Adrenal gland (tissue), 12 donors: ENCODE results near the gene LRRC1. TPM values are rescaled to one million over a fixed set of nuclear protein-coding genes. Genes with fewer than 3 reads are reported as not detected.

Experiments
- DNase-seq, 7 donors: peaks; one replicate each; pipeline ENCODE4 v3.0.0-alpha.2; 2019 to 2020
- H3K27ac ChIP-seq, 5 donors: fragments of 200-600 bp; sonication (generic) in 4 of 5; 1 replicate in 3 of 5; 2 replicates in 2 of 5; pipeline versions ENCODE4 v1.5.1 to v1.8.0; 2016 to 2020; ENCODE audit warnings: mild to moderate bottlenecking in 1 of 5
- H3K27me3 ChIP-seq: fragments of 200-600 bp; 2 replicates; pipeline ENCODE4 v1.8.0; 2021
- H3K36me3 ChIP-seq, 2 donors: fragments of 200-600 bp; replicated peaks in 1 of 2; 1 replicate in 1 of 2; 2 replicates in 1 of 2; pipeline versions ENCODE4 v1.5.1 to v1.8.0; 2018 to 2022
- H3K4me1 ChIP-seq, 2 donors: fragments of 200-600 bp; replicated peaks in 1 of 2; 1 replicate in 1 of 2; 2 replicates in 1 of 2; pipeline versions ENCODE4 v1.5.1 to v1.8.0; 2018 to 2021
- H3K4me3 ChIP-seq, 4 donors: fragments of 200-600 bp; sonication (generic) in 3 of 4; one replicate each; pipeline ENCODE4 v1.5.1; 2016 to 2018
- H3K9me3 ChIP-seq, 3 donors: fragments of 200-600 bp; sonication (generic) in 1 of 3; replicated peaks in 1 of 3; 1 replicate in 2 of 3; 2 replicates in 1 of 3; pipeline versions ENCODE4 v1.5.1 to v1.8.0; 2016 to 2021
- POLR2A ChIP-seq, 2 donors: fragments of 450-650 bp; IDR thresholded peaks; one replicate each; pipeline ENCODE4 v1.6.1; 2017; ENCODE audit warnings: antibody characterized with exemption in 2 of 2, mild to moderate bottlenecking in 2 of 2, moderate library complexity in 1 of 2
- WGBS, 4 donors: extraction: QIAGEN DNeasy Blood & Tissue Kit in 2 of 4; methylation state at CpG; one replicate each; pipeline versions ENCODE4 v1.1.5 to v1.1.7; 2013 to 2017; 5-methylcytosine and 5-hydroxymethylcytosine counted together
- intact Hi-C, 2 donors: fragments of 100-400 bp; cut with DNase I; formaldehyde crosslinking; loops; one replicate each; pipeline versions ENCODE4 v1.14.1 to v1.15.0; 2022 to 2023
- polyA plus RNA-seq, 3 donors: library from polyadenylated mRNA; stranded (reverse); fragments of 200-250 nt in 2 of 3; fragments of 350-450 nt in 1 of 3; fragmentation: Illumina TruSeq in 1 of 3; extraction: RNeasy Lipid Tissue Mini Kit (QIAGEN cat#74804) in 1 of 3; gene quantifications; one replicate each; pipeline ENCODE4 v1.2.3, GENCODE V29; 2013 to 2014
- total RNA-seq, 9 donors: library from RNA; depleted of rRNA in 4 of 9; stranded (reverse); fragments of >200 nt in 4 of 9; fragments of 120-200 nt in 1 of 9; fragmentation: NEBNext Ultra II Directional in 1 of 9; extraction: Animal tissue kit (Norgen Biotek cat#: 25700) in 1 of 9; gene quantifications; one replicate each; pipeline versions ENCODE4 v1.1.0 to v1.2.4, GENCODE V29; 2013 to 2023
- TF ChIP-seq, protein P1 (sequence below), 6 experiments: fragments of 450-650 bp in 4 of 6; fragments of 200-600 bp in 2 of 6; sonication (generic) in 1 of 6; IDR thresholded peaks; 1 replicate in 5 of 6; 2 replicates in 1 of 6; pipeline versions ENCODE4 v1.5.1 to v1.8.0; 2016 to 2021; ENCODE audit warnings: antibody characterized with exemption in 6 of 6, mild to moderate bottlenecking in 2 of 6, moderate library complexity in 1 of 6
- donor health status: healthy with polysubstance abuse.
- donor health status: Bipolar disorder and iron deficiency.
- donor health status: DM: yes; HTN: yes; CAD: no.
- donor health status: DM: no; HTN: no; CAD: no.
- donor health status: DM: no; HTN: no; CAD: no.
- donor health status: DM: yes; HTN: yes; CAD: no.

Gene LRRC1
- total and polyA plus RNA-seq, 12 donors = 2.1 to 7.8 (median 4.5) TPM

DNA sequence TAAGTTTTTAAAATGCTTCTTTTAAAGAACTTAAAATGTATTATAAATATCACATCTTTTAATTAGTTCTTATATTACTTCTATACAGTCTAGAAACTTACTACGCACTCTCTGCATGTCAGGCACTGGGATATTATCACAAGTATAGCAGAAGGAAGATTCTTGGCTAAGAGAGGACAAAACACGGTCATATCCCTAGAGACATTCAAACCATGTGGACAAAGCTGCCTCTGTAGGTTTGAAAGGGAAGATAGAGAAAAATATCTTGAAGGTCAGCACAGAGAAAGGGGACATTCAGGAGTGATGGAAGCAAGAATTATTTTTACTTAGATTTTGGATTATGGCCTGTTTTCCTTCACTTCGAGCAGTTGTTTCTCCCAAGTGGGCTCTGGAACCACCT, 64.1 kb downstream of the LRRC1 start:
- Histone ChIP-seq H3K9me3 (no peaks in the 10 kb centered on the region), H3K4me3 (no peak overlapping the region), H3K27me3 (no peaks in the 10 kb centered on the region), H3K36me3 (no peaks in the 10 kb centered on the region), H3K4me1 (peaks cover 0 to 14% of the 10 kb centered on the region in 2 donors), H3K27ac (no peak overlapping the region)
- no peak for DNase-seq
- TF ChIP-seq, protein P1, sequence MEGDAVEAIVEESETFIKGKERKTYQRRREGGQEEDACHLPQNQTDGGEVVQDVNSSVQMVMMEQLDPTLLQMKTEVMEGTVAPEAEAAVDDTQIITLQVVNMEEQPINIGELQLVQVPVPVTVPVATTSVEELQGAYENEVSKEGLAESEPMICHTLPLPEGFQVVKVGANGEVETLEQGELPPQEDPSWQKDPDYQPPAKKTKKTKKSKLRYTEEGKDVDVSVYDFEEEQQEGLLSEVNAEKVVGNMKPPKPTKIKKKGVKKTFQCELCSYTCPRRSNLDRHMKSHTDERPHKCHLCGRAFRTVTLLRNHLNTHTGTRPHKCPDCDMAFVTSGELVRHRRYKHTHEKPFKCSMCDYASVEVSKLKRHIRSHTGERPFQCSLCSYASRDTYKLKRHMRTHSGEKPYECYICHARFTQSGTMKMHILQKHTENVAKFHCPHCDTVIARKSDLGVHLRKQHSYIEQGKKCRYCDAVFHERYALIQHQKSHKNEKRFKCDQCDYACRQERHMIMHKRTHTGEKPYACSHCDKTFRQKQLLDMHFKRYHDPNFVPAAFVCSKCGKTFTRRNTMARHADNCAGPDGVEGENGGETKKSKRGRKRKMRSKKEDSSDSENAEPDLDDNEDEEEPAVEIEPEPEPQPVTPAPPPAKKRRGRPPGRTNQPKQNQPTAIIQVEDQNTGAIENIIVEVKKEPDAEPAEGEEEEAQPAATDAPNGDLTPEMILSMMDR (IDR thresholded peaks at IDR 0.05) = no peak
- TF ChIP-seq POLR2A (IDR thresholded peaks at IDR 0.05) = no peak
- intact Hi-C loops = no loop called here
- 49 to 67% (median 57%) methylated on average over 3 of the region's 3 CpGs for WGBS, 4 donors

DNA sequence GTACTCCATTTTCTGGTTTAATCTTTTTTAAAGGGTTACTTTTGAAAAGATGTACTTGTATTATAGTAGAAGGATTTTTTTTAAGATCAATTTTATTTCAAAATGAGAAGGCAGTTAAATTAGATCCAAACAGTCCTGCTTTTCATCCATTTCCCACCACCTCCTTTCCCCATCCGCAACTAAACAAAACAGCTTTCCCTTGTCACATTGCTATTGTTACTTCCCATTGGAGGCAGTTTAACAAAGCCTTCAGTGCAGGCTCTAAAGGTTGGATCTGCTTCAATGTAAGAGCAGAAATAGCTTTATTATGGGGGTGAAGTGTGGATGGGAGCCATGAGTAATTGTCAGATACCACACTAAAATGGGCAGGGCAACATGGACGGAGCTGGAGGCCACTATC, 65.7 kb downstream of the LRRC1 start:
- Histone ChIP-seq H3K9me3 (no peaks in the 10 kb centered on the region), H3K4me3 (no peak overlapping the region), H3K27ac (no peak overlapping the region), H3K36me3 (no peaks in the 10 kb centered on the region), H3K27me3 (no peaks in the 10 kb centered on the region), H3K4me1 (peaks cover 0 to 14% of the 10 kb centered on the region in 2 donors)
- no peak for TF ChIP-seq POLR2A (IDR thresholded peaks at IDR 0.05)
- TF ChIP-seq, protein P1 (IDR thresholded peaks at IDR 0.05) = no peak
- no peak for DNase-seq
- 95 to 98% (median 98%) methylated on average over 2 of the region's 2 CpGs for WGBS, 4 donors
- intact Hi-C loops = no loop called here

DNA sequence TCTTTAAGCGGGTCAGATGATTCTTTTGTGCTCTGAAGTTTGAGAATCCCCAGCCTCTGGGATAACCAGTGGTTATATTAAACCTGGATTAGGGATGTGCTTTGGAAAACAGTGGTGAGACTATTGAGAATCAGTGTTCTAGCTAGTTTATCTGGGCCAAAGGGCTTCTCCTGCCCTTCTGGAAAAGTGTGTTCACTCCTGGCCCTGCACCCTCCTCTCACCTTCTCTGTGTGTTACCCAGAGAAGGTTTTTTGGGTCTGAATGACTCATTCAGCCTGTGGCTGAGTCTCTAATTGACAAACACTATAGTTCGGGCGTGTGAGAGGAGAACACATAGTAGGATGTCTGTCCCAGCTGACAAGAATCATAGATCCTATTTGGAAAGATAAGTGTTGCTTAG, 66.7 kb downstream of the LRRC1 start:
- TF ChIP-seq POLR2A (IDR thresholded peaks at IDR 0.05) = no peak
- TF ChIP-seq, protein P1 (IDR thresholded peaks at IDR 0.05) = no peak
- WGBS, 4 donors = 88 to 96% (median 90%) methylated on average over 3 of the region's 3 CpGs
- Histone ChIP-seq H3K27me3 (no peaks in the 10 kb centered on the region), H3K9me3 (no peaks in the 10 kb centered on the region), H3K27ac (no peak overlapping the region), H3K4me1 (peaks cover 0 to 14% of the 10 kb centered on the region in 2 donors), H3K36me3 (no peaks in the 10 kb centered on the region), H3K4me3 (no peak overlapping the region)
- intact Hi-C loops = no loop called here
- no peak for DNase-seq

DNA sequence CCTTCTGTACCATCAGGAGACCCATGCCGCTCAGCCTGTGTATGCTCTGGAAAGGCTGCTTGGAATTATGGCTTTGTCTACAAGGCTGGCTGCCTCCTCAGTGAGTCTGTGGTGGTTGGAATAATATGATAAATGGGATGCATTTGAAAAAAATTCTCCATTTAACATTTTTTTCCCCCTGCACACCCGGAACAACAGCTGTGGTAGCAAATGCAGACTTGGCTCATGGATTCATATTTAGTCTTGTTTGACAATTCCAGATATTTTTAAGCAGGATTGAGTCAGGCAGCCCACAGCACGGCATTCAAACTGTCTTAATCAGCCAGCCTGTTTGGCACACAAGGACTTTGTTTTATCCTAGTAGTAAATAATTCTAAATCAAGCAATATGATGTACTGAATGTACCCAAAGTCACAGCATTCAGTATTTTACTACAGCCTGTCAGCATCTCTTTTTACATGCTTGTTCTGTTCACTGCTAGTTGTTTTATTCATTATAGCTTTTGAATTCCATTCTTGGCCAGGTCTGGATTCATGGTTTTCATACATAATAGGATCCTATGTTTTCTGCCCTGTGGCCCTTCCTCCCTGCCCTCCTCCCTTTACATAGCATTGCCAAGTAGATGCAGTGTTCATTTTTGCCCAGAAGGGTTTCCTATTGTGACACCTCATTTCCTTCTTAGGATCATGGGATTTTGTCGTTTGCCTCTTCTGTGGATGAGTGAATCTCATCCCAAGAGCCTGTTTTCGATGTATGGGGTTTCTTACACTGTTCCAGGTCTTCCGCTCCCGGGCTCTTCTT, 68.1 kb downstream of the LRRC1 start:
- Histone ChIP-seq H3K4me1 (peaks cover 0 to 14% of the 10 kb centered on the region in 2 donors), H3K27me3 (no peaks in the 10 kb centered on the region), H3K36me3 (no peaks in the 10 kb centered on the region), H3K4me3 (no peak overlapping the region), H3K27ac (no peak overlapping the region), H3K9me3 (no peaks in the 10 kb centered on the region)
- DNase-seq = peak in 6 of 7 donors; percentile 26 to 59 (median 36)
- 62 to 71% (median 69%) methylated on average over 7 of the region's 7 CpGs for WGBS, 4 donors
- intact Hi-C loops = no loop called here
- no peak for TF ChIP-seq POLR2A (IDR thresholded peaks at IDR 0.05)
- TF ChIP-seq, protein P1 (IDR thresholded peaks at IDR 0.05) = no peak
